ENCODE results near the gene ZNF718. TPM values are rescaled to one million over a fixed set of nuclear protein-coding genes. Genes with fewer than 3 reads are reported as not detected.

Gene ZNF718
- 2.5 and 3.1 TPM in 2 replicates for total RNA-seq

GRCh38 chr4:124275-125081 lies at the start of gene ZNF718:
Gene ZNF718, plus strand, starts transcription at chr4:124501. Its CDS starts 170 bp downstream, at chr4:124671.

Other genes starting within 250 kb of the ZNF718 start
- gene ZNF595, start 71.2 kb upstream of the ZNF718 start, total RNA-seq: 8.7 and 12.8 TPM in 2 replicates
- 0.10 TPM in 1 of 2 replicates, not detected in the other for gene ZNF732, start 181.0 kb downstream of the ZNF718 start, total RNA-seq
- 4.8 TPM in 2 replicates for gene ZNF141, start 213.3 kb downstream of the ZNF718 start, total RNA-seq